ENCODE measurements around the gene ANKRD11. TPM values are rescaled to one million over a fixed set of nuclear protein-coding genes. Genes with fewer than 3 reads are reported as not detected.

Gene ANKRD11
- polyA plus RNA-seq, 4 donors = 82.9 to 111 (median 91.2) TPM

GRCh38 chr16:89357055-89357816 is 133.1 kb downstream of the ANKRD11 start:
- DNase-seq (ENCODE audit: low read depth in 4 of 4, low spot score in 3 of 4) = no peak

DNA sequence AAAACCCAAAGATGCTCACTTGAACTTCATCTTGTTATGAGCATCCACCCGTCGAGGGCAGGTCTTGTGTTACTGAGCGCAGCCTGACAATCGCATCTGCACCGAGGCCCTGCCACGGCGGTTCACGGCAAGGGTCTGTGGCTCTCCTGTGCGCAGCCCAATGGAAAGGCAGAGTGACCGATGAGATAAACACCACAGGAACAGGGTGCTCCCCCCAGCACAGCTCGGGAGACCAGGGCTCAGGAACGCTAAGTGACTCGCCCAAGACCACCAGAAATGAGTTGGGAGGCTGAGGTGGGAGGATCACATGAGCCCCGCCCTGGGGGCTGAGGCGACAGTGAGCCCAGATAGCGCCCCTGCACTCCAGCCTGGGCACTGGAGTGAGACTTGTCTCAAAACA is 134.7 kb downstream of the ANKRD11 start:
- no peak for DNase-seq (ENCODE audit: low read depth in 4 of 4, low spot score in 3 of 4)

DNA sequence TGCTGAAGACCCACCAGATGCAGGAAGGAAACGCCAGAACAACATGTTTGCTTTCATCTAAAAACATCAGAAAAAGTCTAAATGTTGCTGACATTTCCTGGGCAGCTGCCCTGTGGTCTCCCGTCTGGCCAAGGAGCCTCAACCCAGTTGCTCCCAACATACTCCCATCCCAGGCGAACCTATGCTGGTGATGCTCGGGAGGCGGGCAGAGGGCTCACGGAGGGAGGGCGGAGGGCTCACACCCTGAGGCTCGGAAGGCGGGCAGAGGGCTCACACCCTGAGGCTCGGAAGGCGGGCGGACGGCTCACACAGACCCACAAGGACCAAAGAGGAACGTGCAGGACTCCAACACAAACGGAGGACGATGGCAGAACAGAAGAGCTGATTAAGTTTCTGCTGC is 135.4 kb downstream of the ANKRD11 start:
- no peak for DNase-seq (ENCODE audit: low read depth in 4 of 4, low spot score in 3 of 4)

DNA sequence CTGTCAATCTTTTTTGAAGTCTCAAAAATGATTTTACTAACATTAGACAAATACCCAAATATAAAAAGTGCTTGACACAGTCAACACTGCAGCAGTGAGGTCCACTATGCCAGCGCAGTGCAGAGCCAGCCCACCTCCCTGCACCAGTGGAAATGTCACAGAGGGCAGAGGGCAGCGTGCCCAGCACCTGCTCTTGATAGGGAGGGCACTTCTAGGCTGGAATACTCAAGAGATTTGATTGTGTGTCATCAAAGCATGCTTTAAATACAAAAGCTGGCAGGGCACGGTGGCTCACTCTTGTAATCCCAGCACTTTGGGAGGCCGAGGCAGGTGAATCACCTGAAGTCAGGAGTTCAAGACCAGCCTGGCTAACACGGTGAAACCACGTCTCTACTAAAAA is 136.0 kb downstream of the ANKRD11 start:
- DNase-seq (ENCODE audit: low read depth in 4 of 4, low spot score in 3 of 4) = no peak

GRCh38 chr16:89352091-89352681 is 138.2 kb downstream of the ANKRD11 start:
- no peak for DNase-seq (ENCODE audit: low read depth in 4 of 4, low spot score in 3 of 4)

DNA sequence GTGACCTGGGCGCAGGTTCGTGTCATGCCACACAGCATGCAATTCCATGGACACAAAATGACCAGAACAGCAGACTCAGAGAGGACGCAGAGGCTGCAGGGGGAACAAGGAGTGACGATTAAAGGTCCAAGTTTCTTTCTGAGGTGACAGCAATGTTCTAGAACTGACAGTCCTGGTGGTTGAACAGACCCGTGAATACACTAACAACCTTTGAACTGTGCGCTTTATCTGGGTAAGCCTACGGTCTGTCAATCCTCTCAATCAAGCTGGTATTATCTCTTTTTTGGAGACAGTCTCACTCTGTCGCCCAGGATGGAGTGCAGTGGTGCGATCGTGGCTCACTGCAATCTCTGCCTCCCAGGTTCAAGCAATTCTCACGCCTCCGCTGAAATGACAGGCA is 138.7 kb downstream of the ANKRD11 start:
- DNase-seq (ENCODE audit: low read depth in 4 of 4, low spot score in 3 of 4) = no peak

DNA sequence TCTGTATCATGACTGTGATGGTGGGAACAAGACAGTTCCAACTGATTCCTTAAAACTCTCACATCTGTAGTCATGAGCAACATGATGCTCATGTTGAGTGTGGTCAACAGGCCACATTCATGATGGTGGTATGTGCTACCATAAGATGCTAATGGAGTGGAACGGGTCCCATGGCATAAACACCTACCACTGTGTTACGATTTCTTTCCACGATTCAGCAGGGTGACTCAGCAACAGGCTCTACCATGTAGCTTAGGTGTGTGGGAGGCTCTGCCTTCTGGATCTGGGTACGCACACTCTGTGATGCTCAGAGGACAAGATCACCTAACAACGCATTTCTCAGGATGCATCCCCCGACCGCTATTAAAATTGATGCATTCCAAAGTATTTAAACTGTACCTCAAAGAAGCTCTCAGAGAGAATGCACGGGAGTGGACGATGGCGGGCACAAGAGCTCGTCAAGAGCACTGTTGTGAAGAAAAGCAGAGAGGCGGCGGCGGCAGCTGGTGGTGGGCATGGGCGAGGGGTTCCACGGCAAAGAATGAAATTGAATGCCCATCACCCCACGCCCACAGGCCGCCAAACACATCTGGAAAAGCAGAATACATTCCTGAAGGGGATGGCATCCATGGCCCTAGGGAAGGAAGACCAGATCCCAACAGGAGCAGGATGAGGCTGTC is 139.5 kb downstream of the ANKRD11 start:
- DNase-seq (ENCODE audit: low read depth in 4 of 4, low spot score in 3 of 4) = no peak

DNA sequence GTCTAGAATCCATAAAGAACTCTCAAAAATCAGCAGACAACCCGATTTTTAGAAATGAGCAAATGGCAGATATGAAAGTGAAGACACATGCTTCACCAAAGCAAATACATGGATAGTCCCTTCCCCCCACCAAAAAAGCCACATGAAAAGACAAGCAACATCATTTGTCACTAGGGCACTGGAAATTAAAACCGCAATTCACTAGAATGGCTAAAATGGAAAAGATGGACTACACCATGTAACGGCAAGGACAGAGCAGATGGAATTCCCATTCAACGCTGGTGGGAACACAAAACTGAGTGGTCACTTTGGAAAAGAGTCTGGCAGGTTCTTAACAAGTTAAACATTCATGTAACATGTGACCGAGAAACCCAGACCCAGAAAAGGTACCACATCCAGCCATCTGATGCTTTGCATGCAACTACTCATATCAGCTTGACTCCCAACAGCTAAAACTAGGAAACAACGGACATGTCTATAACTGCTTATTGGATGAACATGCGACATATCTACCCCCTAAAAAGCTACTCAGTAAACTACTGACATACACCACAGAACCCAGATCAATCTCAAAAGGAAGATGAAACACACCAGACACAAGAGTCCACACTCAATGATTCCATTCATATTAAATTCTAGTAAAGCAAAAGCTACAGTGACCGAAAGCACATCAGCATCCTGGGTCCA is 140.3 kb downstream of the ANKRD11 start:
- DNase-seq (ENCODE audit: low read depth in 4 of 4, low spot score in 3 of 4) = no peak

DNA sequence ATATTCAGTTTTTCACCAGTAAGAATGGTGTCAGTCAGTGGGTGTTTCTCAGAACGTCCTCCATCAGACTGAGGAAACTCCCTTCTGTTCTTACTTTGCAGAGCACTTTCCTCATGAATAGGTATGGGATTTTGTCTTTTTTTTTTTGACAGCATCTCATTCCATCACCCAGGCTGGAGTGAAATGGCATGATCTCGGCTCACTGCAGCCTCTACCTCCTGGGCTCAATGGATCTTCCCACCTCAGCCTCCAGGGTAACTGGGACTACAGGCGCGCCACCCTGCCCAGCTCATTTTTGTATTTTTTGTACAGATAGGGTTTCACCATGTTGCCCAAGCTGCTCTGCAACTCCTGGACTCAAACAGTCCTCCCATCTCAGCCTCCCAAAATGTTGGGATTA is 142.6 kb downstream of the ANKRD11 start:
- DNase-seq (ENCODE audit: low read depth in 4 of 4, low spot score in 3 of 4) = no peak

DNA sequence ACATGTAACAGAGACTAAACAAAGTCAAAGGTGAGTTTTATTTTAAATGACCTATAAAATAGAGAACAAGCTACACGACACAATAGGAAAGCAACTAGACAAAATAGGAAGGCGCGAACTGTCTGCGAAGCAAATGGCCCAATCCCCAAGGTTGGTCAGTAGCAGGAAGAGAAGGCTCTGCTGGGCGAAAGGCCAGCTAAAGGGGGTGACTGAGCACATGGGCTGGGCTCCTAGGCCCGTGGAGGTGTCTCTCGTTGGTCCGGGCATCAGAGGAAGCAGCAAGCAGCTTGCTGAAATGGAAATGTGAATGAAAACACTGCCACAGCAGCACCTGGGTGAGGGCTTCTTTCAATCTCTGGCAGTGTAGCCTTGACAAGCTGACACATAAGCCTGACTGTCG is 143.5 kb downstream of the ANKRD11 start:
- no peak for DNase-seq (ENCODE audit: low read depth in 4 of 4, low spot score in 3 of 4)

GRCh38 chr16:89345642-89346150 is 144.7 kb downstream of the ANKRD11 start:
- no peak for DNase-seq (ENCODE audit: low read depth in 4 of 4, low spot score in 3 of 4)

GRCh38 chr16:89344846-89345611 is 145.3 kb downstream of the ANKRD11 start:
- DNase-seq (ENCODE audit: low read depth in 4 of 4, low spot score in 3 of 4) = no peak

DNA sequence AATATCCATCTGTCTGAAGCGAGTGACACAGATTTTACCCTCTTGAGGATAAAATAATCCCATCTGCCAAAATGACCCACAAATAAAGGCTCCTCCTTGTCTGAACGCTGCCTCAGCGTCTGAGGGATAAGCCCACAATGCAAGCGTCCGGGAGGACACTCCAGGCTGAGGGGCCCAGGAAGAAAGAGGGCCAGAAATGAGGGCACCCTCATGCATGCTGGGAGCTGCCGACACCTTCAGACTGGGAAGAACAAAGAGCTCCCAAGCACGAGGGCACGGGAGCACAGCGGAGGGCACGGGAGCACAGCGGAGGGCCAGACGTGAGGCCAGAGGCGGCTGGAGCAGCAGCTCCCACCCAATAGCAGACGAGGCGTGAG is 145.9 kb downstream of the ANKRD11 start:
- DNase-seq (ENCODE audit: low read depth in 4 of 4, low spot score in 3 of 4) = no peak

- DNase-seq (ENCODE audit: low read depth in 4 of 4, low spot score in 3 of 4) = no peak
Observed at GRCh38 chr16:89343501-89344457, 146.6 kb downstream of the ANKRD11 start.

GRCh38 chr16:89341697-89342694 is 148.4 kb downstream of the ANKRD11 start:
- no peak for DNase-seq (ENCODE audit: low read depth in 4 of 4, low spot score in 3 of 4)

DNA sequence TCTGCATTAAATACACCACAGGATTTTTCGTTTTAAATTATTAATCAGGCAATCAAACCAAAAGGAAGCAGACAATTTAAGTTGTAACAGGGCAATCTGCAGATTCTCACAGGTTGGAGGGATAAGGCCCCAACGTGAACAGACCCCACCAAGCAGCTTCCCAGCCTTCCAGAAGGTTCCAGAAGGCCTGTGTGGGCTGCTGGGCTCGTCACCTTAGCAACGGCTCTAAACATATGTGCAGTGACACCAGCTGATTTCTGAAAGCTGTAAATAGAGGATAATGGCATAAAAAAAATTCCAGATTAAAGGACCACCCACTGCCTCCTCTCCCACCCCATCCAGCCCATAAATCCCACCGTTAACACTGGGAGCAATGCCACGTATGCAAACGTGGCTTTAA is 149.1 kb downstream of the ANKRD11 start:
- DNase-seq (ENCODE audit: low read depth in 4 of 4, low spot score in 3 of 4) = no peak

DNA sequence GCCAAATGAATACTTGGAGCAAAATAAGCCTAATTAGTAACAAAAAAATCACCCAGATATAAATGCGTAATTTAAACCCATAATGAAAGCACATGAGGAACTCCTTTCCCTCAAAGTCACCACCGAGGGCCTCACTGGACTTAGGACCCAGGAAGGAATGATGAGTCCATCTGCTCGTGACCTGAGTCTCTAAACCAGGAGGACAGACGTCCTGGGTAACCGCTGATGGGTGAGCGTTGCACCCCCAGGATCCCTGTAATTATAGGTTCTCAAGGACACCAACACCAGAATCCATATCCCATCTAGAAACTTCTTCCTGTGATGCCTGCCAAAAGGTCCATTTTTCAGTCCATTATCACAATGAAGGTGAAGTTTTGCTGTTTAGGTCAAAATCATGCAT is 151.5 kb downstream of the ANKRD11 start:
- DNase-seq (ENCODE audit: low read depth in 4 of 4, low spot score in 3 of 4) = no peak

- no peak for DNase-seq (ENCODE audit: low read depth in 4 of 4, low spot score in 3 of 4)
Observed at GRCh38 chr16:89337965-89338364, 152.4 kb downstream of the ANKRD11 start.

All from left renal pelvis (tissue), 4 donors.